AG09319 (cell line): ENCODE data around the gene SAMD10.
A peak's percentile ranks its signal among the peaks of the same experiment; 100 is the strongest.

Experiments used
- DNase-seq: peaks from one replicate; pipeline ENCODE4 v3.0.0-alpha.2; 2010; ENCODE audit warnings: low read depth; ENCODE audit errors: extremely low read depth
- TF ChIP-seq, protein P1 (sequence below): IDR thresholded peaks from 2 replicates; pipeline ENCODE4 v1.5.1; 2011; ENCODE audit warnings: low read depth, mild to moderate bottlenecking, inconsistent platforms, low read length, moderate library complexity

The SAMD10 gene

DNA sequence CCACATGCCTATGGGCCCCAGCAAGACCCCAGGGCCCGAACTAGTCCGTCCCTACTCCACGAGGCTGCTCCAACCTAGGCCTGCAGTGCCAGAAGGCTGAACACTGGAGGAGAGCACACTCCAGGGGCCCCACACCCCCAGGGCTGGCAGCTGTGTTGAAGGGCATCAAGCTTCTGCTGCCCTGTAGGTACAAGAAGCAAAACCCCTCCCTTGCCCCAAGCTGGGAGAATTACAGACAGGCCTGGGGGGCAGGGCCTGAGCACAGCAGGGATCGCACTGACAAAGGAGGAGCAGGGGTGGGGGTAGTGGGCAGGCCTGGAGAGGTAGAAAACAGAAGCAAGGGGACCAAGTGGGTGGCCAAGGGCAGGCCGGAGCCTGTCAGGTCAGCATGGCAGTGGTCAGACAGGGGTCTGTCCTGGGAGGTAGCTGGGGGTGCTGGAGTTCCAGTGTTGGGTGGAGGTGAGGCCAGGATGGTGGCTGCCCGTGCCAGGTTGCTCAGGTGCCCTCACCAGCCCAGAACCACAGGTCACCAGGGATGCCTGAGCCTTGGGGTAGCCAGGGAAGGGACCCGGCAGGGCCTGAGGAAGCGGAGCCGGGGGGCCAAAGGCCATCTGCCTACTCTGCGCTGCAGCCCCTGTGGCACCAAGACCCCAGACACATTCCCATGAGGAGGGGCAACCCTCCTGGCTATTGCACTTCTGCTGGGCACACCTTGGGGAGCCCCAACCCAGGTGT is 20.3 kb downstream of the SAMD10 start:
- TF ChIP-seq, protein P1, sequence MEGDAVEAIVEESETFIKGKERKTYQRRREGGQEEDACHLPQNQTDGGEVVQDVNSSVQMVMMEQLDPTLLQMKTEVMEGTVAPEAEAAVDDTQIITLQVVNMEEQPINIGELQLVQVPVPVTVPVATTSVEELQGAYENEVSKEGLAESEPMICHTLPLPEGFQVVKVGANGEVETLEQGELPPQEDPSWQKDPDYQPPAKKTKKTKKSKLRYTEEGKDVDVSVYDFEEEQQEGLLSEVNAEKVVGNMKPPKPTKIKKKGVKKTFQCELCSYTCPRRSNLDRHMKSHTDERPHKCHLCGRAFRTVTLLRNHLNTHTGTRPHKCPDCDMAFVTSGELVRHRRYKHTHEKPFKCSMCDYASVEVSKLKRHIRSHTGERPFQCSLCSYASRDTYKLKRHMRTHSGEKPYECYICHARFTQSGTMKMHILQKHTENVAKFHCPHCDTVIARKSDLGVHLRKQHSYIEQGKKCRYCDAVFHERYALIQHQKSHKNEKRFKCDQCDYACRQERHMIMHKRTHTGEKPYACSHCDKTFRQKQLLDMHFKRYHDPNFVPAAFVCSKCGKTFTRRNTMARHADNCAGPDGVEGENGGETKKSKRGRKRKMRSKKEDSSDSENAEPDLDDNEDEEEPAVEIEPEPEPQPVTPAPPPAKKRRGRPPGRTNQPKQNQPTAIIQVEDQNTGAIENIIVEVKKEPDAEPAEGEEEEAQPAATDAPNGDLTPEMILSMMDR: no peak
- no peak for DNase-seq

DNA sequence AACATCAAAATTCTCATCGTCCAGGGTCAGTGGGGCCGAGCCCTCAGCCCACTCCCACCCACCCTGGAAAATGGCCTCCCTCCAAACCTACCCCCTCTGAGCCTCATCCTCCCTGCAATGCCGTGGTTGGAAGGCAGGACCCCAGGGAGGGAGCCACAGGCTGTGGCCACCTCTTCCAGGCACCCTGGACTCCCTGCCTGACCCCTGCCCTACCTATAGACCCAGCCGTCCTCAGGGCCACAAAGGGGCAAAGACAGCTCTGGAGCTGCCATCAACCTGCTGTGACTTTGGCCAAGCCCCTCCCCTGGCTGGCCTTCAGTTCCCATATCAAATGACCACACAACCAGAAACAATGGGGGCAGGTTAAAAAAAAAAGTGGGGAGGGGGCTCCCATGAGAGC is 21.0 kb downstream of the SAMD10 start:
- TF ChIP-seq, protein P1: no peak
- DNase-seq: no peak

DNA sequence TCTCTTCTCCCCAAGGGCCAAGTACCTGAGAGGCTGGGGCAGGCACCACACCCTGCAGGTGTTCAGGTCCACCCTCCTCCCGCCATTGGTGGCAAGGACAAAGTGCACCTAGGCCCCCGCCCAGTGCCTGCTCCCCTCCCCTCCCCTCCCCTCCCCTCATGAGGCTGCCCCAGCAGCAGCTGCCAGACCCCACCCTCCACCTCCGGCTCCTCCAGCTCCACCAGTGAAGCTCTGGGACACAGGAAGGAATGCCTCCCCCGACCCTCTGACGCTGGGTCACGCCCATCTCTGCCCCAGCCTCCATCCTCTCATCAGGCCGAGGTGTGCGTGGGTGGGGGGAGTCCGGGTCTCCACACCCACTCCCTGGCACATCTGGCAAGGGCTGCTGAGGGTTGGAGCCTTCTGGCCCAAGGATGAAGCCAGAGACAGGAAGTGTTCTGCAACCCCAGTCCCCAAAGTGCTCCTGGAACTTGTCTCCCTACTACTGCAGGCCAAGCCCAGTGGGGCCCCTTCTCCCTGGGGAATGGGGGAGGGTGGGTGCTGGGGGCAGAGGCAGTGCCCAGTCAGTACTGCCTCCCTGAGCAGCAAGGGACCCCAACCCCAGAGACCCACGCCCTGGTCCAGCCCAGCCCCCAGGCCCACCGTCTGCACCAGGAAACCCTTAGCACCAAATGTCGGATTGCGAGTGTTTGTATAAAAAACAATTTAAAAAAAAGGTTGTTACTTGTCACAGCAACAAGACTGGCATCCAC is 21.6 kb downstream of the SAMD10 start:
- TF ChIP-seq, protein P1: no peak
- DNase-seq: no peak

DNA sequence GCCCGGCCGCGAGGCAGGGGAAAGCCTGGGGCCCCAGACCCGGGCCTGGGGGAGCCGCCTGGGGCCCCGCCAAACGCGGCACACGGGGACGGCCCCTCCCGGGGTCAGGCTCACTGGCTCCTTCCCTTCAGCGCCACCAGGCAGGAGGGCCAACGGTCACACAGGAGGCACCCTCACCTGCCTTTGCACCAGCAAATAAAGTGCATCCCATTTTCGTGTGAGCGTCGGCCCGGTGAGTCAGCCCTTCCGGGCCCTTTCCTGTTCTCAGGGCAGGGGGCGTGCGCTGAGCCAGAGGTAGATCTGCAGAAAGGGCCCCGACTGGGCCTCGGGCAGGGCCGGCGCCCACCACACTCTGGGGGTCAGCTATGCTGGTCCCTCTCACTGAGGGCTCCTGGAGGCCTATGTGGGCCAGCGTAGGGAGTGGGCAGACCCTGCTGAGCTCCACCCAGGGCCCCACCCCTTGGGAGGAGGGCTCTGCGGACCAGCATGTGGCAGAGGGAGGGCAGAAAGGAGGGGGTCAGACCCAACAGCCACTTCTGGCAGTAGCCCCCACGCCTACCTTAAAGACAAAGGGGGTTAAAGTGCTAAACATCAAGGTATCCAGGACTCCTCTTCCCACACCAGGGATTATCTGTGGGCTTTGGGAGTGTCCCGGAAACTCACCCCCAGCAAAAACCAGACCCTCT is 22.3 kb downstream of the SAMD10 start:
- DNase-seq: no peak
- TF ChIP-seq, protein P1: peak; percentile 2

DNA sequence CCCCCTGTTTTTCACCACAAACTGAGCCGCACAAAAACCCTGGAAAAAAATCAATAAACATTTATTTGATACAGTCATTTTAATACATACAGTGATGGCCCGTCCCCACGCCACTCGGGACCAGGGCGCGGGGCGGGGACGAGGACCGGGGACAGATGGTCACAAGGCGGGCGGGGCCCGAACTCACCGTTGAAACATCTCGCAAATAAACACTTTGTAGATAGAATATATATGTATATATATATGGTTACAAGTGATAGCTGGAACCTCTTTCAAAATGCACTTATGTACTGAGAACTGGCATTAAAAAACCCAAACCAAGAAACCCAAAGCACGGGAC is 22.8 kb downstream of the SAMD10 start:
- DNase-seq: no peak
- TF ChIP-seq, protein P1: no peak

DNA sequence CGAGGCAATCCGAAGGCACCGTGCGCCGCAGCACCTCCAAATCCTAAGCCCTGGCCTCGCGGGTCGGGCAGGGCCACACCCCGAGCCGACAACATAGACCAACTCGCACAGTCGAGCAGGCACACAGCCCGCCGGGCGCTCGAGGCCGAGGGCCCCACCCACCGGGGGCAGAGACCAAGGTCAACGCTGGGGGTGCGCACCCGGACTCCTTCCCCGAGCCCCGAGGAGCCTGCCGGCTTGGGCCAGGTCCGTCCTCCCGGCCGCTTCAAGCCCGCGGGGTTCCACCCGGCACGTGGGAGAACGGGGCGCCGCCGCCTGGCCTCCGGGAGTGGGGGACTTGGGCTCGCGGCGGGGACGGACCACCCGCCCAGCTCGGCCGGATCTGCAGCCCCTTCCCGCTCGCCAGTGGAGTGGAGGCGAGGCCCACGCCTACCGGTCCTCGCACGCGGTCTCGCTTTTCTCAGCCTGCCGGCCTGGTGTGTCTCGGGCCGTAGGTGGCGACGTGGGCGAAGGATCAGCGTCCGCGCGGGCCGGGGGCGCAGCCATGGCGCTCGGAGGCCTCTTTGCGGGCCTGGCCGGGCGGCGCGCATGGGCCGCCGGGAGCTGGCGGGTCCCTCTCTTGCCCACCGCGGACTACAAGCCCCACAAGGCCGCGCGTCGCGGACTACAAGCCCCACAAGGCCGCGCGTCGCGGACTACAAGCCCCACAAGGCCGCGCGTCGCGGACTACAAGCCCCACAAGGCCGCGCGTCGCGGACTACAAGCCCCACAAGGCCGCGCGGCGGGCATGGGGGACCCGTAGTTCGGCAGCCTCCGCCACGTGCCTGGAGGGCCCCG is 23.4 kb downstream of the SAMD10 start, which contains the start of gene UCKL1:
TSS of gene UCKL1 (minus strand) at position 590 of the 837 bp plus-strand sequence. CDS start at position 546, 44 bp downstream.
- DNase-seq: peak; percentile 78
- TF ChIP-seq, protein P1: no peak
